Vagina (tissue), 2 donors: ENCODE results near the gene MEGF9. TPM values are rescaled to one million over a fixed set of nuclear protein-coding genes. Genes with fewer than 3 reads are reported as not detected.

Experiments used
- DNase-seq, 2 donors: peaks; one replicate each; pipeline ENCODE4 v3.0.0-alpha.2; 2017; ENCODE audit errors: extremely low spot score in 2 of 2
- H3K27ac ChIP-seq: fragments of 200-600 bp; sonication (generic); one replicate; pipeline ENCODE4 v1.5.1; 2019
- H3K27me3 ChIP-seq: fragments of 200-600 bp; sonication (generic); one replicate; pipeline ENCODE4 v1.5.1; 2019
- H3K36me3 ChIP-seq, 2 donors: fragments of 200-600 bp; sonication (generic); one replicate each; pipeline ENCODE4 v1.5.1; 2017 to 2019
- H3K4me1 ChIP-seq: fragments of 200-600 bp; sonication (generic); one replicate; pipeline ENCODE4 v1.5.1; 2019
- H3K4me3 ChIP-seq, 2 donors: fragments of 200-600 bp; sonication (generic); 1 replicate in 1 of 2; 2 replicates in 1 of 2; pipeline ENCODE4 v1.5.1; 2016 to 2019
- H3K9me3 ChIP-seq: fragments of 200-600 bp; sonication (generic); one replicate; pipeline ENCODE4 v1.5.1; 2019
- POLR2A ChIP-seq, 2 donors: fragments of 450-650 bp; IDR thresholded peaks; one replicate each; pipeline ENCODE4 v1.6.1; 2017; ENCODE audit warnings: antibody characterized with exemption in 2 of 2, mild to moderate bottlenecking in 2 of 2, moderate library complexity in 2 of 2
- POLR2AphosphoS5 ChIP-seq, 2 donors: sonication (generic); formaldehyde crosslinking; IDR thresholded peaks; one replicate each; pipeline ENCODE4 v1.9.0; 2017; ENCODE audit warnings: antibody characterized with exemption in 2 of 2, mild to moderate bottlenecking in 2 of 2, low read depth in 1 of 2; ENCODE audit not compliant: insufficient read depth in 1 of 2
- intact Hi-C: fragments of 100-400 bp; cut with DNase I; formaldehyde crosslinking; loops from one replicate; pipeline ENCODE4 v1.15.1; 2023
- total RNA-seq: library from RNA; depleted of rRNA; stranded (reverse); fragments of >200 nt; gene quantifications from one replicate; pipeline ENCODE4 v1.2.3, GENCODE V29; 2016
- TF ChIP-seq, protein P1 (sequence below), 3 experiments: fragments of 450-650 bp in 2 of 3; fragments of 200-600 bp in 1 of 3; sonication (generic) in 1 of 3; IDR thresholded peaks; one replicate each; pipeline ENCODE4 v1.5.1; 2017 to 2019; ENCODE audit warnings: antibody characterized with exemption in 3 of 3, mild to moderate bottlenecking in 2 of 3, moderate library complexity in 2 of 3

MEGF9 gene
- total RNA-seq, 1 donor from 2014 or later, result 17.7 TPM

DNA sequence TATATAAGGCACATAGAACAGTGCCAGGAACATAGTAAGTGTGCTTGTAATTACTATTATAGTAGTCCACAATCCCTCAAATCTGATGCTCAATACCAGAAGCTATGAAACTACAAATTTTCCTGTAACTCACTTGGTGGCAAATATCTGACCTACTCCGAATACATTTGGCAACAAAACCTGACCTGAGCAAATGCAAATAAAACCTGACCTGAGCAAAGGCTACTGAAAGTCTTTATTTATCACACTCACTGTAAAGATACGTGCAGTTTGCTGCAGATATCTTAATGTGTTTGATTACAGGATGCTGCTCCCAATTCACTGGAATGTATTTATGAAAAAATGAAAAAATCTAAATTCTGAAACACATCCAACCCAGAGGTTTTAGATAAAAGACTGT, 7.1 kb downstream of the MEGF9 start:
- Histone ChIP-seq H3K27me3 (no peaks in the 10 kb centered on the region), H3K4me3 (no peak overlapping the region), H3K4me1 (peaks cover 50% of the 10 kb centered on the region), H3K27ac (no peak overlapping the region), H3K9me3 (no peaks in the 10 kb centered on the region), H3K36me3 (no peaks in the 10 kb centered on the region)
- no peak for TF ChIP-seq POLR2A (IDR thresholded peaks at IDR 0.05)
- no peak for TF ChIP-seq POLR2AphosphoS5 (IDR thresholded peaks at IDR 0.05; ENCODE audit: insufficient read depth in 1 of 2, low read depth in 1 of 2)
- TF ChIP-seq, protein P1, sequence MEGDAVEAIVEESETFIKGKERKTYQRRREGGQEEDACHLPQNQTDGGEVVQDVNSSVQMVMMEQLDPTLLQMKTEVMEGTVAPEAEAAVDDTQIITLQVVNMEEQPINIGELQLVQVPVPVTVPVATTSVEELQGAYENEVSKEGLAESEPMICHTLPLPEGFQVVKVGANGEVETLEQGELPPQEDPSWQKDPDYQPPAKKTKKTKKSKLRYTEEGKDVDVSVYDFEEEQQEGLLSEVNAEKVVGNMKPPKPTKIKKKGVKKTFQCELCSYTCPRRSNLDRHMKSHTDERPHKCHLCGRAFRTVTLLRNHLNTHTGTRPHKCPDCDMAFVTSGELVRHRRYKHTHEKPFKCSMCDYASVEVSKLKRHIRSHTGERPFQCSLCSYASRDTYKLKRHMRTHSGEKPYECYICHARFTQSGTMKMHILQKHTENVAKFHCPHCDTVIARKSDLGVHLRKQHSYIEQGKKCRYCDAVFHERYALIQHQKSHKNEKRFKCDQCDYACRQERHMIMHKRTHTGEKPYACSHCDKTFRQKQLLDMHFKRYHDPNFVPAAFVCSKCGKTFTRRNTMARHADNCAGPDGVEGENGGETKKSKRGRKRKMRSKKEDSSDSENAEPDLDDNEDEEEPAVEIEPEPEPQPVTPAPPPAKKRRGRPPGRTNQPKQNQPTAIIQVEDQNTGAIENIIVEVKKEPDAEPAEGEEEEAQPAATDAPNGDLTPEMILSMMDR (IDR thresholded peaks at IDR 0.05), result no peak
- intact Hi-C loops, result no loop called here
- no peak for DNase-seq

DNA sequence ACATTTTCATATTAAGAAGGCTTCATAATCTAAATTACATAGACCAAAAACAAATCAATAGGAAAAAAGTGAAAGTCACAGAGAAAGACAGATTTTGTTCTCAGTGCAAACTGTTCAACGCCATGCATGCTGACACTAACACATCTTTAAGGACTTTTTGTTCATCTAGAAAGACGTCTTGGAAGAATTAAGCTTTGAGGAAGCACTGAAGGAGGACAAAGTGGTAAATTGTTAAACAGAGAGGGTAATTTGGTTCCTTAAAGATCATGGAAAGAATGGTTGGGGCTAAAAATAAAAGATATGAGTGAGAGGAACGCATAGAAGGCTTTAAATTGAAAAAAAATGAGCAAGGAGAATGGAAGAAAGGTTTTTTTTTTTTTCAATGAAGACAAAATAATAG, 9.1 kb downstream of the MEGF9 start:
- Histone ChIP-seq H3K9me3 (no peaks in the 10 kb centered on the region), H3K27ac (no peak overlapping the region), H3K4me1 (peaks cover 40% of the 10 kb centered on the region), H3K27me3 (no peaks in the 10 kb centered on the region), H3K4me3 (no peak overlapping the region), H3K36me3 (no peaks in the 10 kb centered on the region)
- TF ChIP-seq, protein P1 (IDR thresholded peaks at IDR 0.05), result no peak
- TF ChIP-seq POLR2A (IDR thresholded peaks at IDR 0.05), result no peak
- TF ChIP-seq POLR2AphosphoS5 (IDR thresholded peaks at IDR 0.05; ENCODE audit: insufficient read depth in 1 of 2, low read depth in 1 of 2), result no peak
- intact Hi-C loops, result no loop called here
- DNase-seq, result no peak

DNA sequence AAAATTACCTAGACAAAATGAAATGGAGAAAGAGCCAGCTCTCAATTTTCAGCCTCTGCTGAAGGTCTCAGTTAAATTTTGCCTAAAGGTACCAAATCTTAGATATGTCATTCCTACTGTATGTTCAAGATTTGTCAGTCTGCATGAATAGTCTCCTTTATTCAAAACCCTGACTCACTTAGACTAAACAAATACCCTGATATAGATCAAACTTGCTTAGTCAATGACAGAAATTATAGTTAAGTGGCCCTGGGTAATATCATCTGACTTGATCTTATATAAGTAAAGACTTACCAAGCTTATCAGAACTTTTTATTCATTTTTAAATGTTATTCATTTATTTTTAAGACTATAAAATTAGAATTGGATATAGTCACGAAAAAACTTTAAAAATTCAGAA, 12.2 kb downstream of the MEGF9 start:
- intact Hi-C loops, result no loop called here
- peaks cover 15% of the 10 kb centered on the region for H3K4me1 ChIP-seq

DNA sequence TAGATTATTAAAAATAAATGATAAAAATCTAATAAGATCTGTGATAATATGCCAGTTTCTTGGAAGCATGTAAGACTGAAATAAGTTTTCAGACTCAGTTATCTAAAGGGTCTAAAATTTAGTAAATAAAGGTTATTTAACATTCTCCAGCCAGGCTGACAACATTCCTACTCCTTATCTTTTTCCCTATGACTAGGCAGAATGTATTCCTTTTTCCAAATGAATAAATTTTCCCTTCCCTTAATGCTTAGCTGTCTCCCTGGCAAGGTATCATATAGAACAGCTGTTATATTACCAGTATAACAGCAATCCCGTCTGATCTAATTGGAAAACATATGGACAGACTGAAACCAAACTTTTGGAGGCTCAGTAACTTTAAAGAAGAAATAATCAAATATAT, 13.0 kb downstream of the MEGF9 start:
- Histone ChIP-seq H3K4me1 (peaks cover 6% of the 10 kb centered on the region), H3K27me3 (no peaks in the 10 kb centered on the region)
- intact Hi-C loops, result no loop called here

More for the DNA sequence above, 12.2 kb downstream of the MEGF9 start:
- Histone ChIP-seq H3K9me3 (no peaks in the 10 kb centered on the region), H3K36me3 (no peaks in the 10 kb centered on the region), H3K27me3 (no peaks in the 10 kb centered on the region), H3K27ac (no peak overlapping the region), H3K4me3 (no peak overlapping the region)
- TF ChIP-seq POLR2A (IDR thresholded peaks at IDR 0.05) (no peak), POLR2AphosphoS5 (IDR thresholded peaks at IDR 0.05; ENCODE audit: insufficient read depth in 1 of 2, low read depth in 1 of 2) (no peak)
- TF ChIP-seq, protein P1 (IDR thresholded peaks at IDR 0.05), result no peak
- no peak for DNase-seq

DNA sequence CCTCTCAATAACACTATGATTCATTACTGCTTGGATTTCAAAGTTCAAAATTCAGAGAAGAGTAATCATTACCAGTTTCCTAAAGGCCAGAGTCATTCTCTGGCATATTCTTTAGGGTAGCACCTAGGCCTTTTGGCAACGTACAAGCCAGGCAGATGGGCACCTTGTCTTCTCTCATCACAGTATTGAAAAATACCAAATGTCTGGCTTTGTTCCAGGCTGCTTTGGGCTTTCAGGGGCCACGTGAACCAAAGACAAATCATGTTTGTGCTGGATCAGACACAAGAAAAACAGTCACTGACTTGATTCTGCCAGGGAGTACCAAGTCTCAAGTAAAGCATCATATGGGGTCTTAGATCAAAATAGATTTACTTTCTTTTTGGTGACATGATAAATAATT, 15.5 kb downstream of the MEGF9 start:
- intact Hi-C loops, result no loop called here
- H3K27ac ChIP-seq, result no peak overlapping the region

More for the DNA sequence above, 13.0 kb downstream of the MEGF9 start:
- no peak for DNase-seq
- H3K9me3 ChIP-seq, result no peaks in the 10 kb centered on the region
- H3K27ac ChIP-seq, result no peak overlapping the region
- H3K4me3 ChIP-seq, result no peak overlapping the region
- TF ChIP-seq, protein P1 (IDR thresholded peaks at IDR 0.05), result no peak
- TF ChIP-seq POLR2AphosphoS5 (IDR thresholded peaks at IDR 0.05; ENCODE audit: insufficient read depth in 1 of 2, low read depth in 1 of 2) (no peak), POLR2A (IDR thresholded peaks at IDR 0.05) (no peak)
- no peaks in the 10 kb centered on the region for H3K36me3 ChIP-seq

More for the DNA sequence above, 15.5 kb downstream of the MEGF9 start:
- Histone ChIP-seq H3K4me1 (peaks cover 6% of the 10 kb centered on the region), H3K4me3 (no peak overlapping the region), H3K36me3 (no peaks in the 10 kb centered on the region), H3K9me3 (no peaks in the 10 kb centered on the region), H3K27me3 (no peaks in the 10 kb centered on the region)
- TF ChIP-seq POLR2AphosphoS5 (IDR thresholded peaks at IDR 0.05; ENCODE audit: insufficient read depth in 1 of 2, low read depth in 1 of 2), result no peak
- no peak for TF ChIP-seq POLR2A (IDR thresholded peaks at IDR 0.05)
- TF ChIP-seq, protein P1 (IDR thresholded peaks at IDR 0.05), result no peak
- no peak for DNase-seq
